HG02571 (cell line): ENCODE measurements around the gene ATG16L1.
"Not testable (repeated sequence)": the region's sequence is repeated elsewhere in the genome, so short reads cannot be mapped to it uniquely, and the experiment has no call there.

Experiments
- ATAC-seq: cut with Tn5 transposase; IDR thresholded peaks from one replicate; pipeline ENCODE4 v1.9.1; 2021; ENCODE audit warnings: mild to moderate bottlenecking, moderate library complexity; ENCODE audit not compliant: unreplicated experiment

The ATG16L1 gene

GRCh38 chr2:233328922-233329321 lies 77.4 kb downstream of the ATG16L1 start:
- ATAC-seq, result no peak

- ATAC-seq, result no peak
Measured at GRCh38 chr2:233329489-233330135, 78.1 kb downstream of the ATG16L1 start.

- ATAC-seq, result no peak
Measured at GRCh38 chr2:233331536-233331935, 80.1 kb downstream of the ATG16L1 start.

- ATAC-seq, result no peak
Measured at GRCh38 chr2:233332125-233332524, 80.7 kb downstream of the ATG16L1 start.

- no peak for ATAC-seq
Measured at GRCh38 chr2:233334915-233335314, 83.4 kb downstream of the ATG16L1 start.

- ATAC-seq, result not testable (repeated sequence)
Measured at GRCh38 chr2:233336091-233336490, 84.6 kb downstream of the ATG16L1 start.

- ATAC-seq, result no peak
Measured at GRCh38 chr2:233336541-233336940, 85.1 kb downstream of the ATG16L1 start.

- ATAC-seq, result no peak
Measured at GRCh38 chr2:233338046-233338445, 86.6 kb downstream of the ATG16L1 start.

- no peak for ATAC-seq
Measured at GRCh38 chr2:233338812-233339368, 87.4 kb downstream of the ATG16L1 start.

GRCh38 chr2:233339427-233339826 lies 88.0 kb downstream of the ATG16L1 start:
- ATAC-seq, result no peak

GRCh38 chr2:233341296-233341695 lies 89.8 kb downstream of the ATG16L1 start:
- ATAC-seq, result no peak

- no peak for ATAC-seq
Measured at GRCh38 chr2:233342301-233342700, 90.8 kb downstream of the ATG16L1 start.

- no peak for ATAC-seq
Measured at GRCh38 chr2:233343171-233343705, 91.8 kb downstream of the ATG16L1 start.
